K562 (cell line): Measurements from ENCODE around the gene S100A3. TPM values are rescaled to one million over a fixed set of nuclear protein-coding genes. Genes with fewer than 3 reads are reported as not detected.
A peak's percentile ranks its signal among the peaks of the same experiment; 100 is the strongest.

ENCODE experiments used
- ATAC-seq: fragments of 200-7000 bp; cut with Tn5 transposase; 3 replicates; pipeline ENCODE4 v1.9.1; 2020; ENCODE audit warnings: moderate library complexity
- BruUV-seq: library from RNA; stranded (reverse); fragments of 400-500 nt; replicated peaks from 2 replicates; lab custom pipeline; 2021; lab: Mats Ljungman, UMichigan
- CTCF ChIA-PET: fragments of 300-600 bp; formaldehyde crosslinking; extraction: SDS; loops from one replicate; lab custom pipeline; 2021; ENCODE audit warnings: low intra/inter-chr PET ratio; lab: Yijun Ruan, JAX
- POLR2A ChIA-PET: fragments of 300-600, 350-650 bp; sonication (Branson Sonifier 250); formaldehyde crosslinking; extraction: SDS; loops from one replicate; lab custom pipeline; 2021; ENCODE audit warnings: antibody characterized with exemption, inconsistent platforms; lab: Yijun Ruan, JAX
- DNase-seq, 4 experiments: peaks; one replicate each; pipeline versions ENCODE4 v3.0.0 to v3.0.0-alpha.2; 2011 to 2018; ENCODE audit warnings: low spot score in 3 of 4, mixed read lengths in 3 of 4; ENCODE audit errors: extremely low read depth in 1 of 4
- FAIRE-seq: peaks from 2 replicates; lab custom pipeline; 2011; peaks lifted over from hg19 to GRCh38; lab: Jason Lieb, UNC
- H2AFZ ChIP-seq: 2 replicates; pipeline ENCODE4 v1.6.0; 2011; ENCODE audit warnings: low read depth, low read length, control low read depth, inconsistent platforms
- H3K27ac ChIP-seq: fragments of 200-600 bp; 3 replicates; pipeline ENCODE4 v1.8.0; 2011; ENCODE audit warnings: low read depth, mild to moderate bottlenecking, control low read depth, inconsistent platforms, low read length, moderate library complexity, mixed read lengths; ENCODE audit errors: extremely low read depth
- H3K27me3 ChIP-seq, 2 experiments: fragments of 300-600 bp in 1 of 2; 2 replicates in 1 of 2; 3 replicates in 1 of 2; pipeline versions ENCODE4 v1.6.0 to v1.8.0; 2011; ENCODE audit warnings: inconsistent platforms in 2 of 2, low read length in 2 of 2, mild to moderate bottlenecking in 1 of 2, mixed read lengths in 1 of 2, moderate library complexity in 1 of 2; ENCODE audit not compliant: control insufficient read depth in 2 of 2, insufficient read depth in 2 of 2
- H3K36me3 ChIP-seq: fragments of 300-600 bp; 3 replicates; pipeline ENCODE4 v1.8.0; 2011; ENCODE audit warnings: mild to moderate bottlenecking, low read length, inconsistent platforms; ENCODE audit not compliant: control insufficient read depth, insufficient read depth
- H3K4me1 ChIP-seq, 2 experiments: fragments of 200-600 bp in 1 of 2; replicated peaks in 1 of 2; 2 replicates in 1 of 2; 3 replicates in 1 of 2; pipeline versions ENCODE4 v1.5.1 to v1.8.0; 2011; ENCODE audit warnings: inconsistent platforms in 2 of 2, low read length in 2 of 2, mild to moderate bottlenecking in 1 of 2, mixed read lengths in 1 of 2, moderate library complexity in 1 of 2; ENCODE audit not compliant: control insufficient read depth in 2 of 2, insufficient read depth in 2 of 2
- H3K4me2 ChIP-seq: 2 replicates; pipeline ENCODE4 v1.6.1; 2011; ENCODE audit warnings: low read length, control low read depth, inconsistent platforms, mixed read lengths; ENCODE audit not compliant: insufficient read depth
- H3K4me3 ChIP-seq: fragments of 200-600 bp; sonication (generic), shearing (Covaris generic); 2 replicates; pipeline ENCODE4 v1.5.1; 2016; ENCODE audit warnings: control low read depth, inconsistent platforms
- H3K79me2 ChIP-seq: fragments of 200-600 bp; 3 replicates; pipeline ENCODE4 v1.8.0; 2011; ENCODE audit warnings: low read length, inconsistent platforms; ENCODE audit not compliant: control insufficient read depth, insufficient read depth
- H3K9ac ChIP-seq, 2 experiments: 2 replicates each; pipeline versions ENCODE4 v1.6.0 to v1.6.1; 2011; ENCODE audit warnings: low read depth in 2 of 2, low read length in 2 of 2, control low read depth in 1 of 2, inconsistent platforms in 1 of 2, mild to moderate bottlenecking in 1 of 2, mixed read lengths in 1 of 2; ENCODE audit not compliant: insufficient read depth in 1 of 2
- H3K9me1 ChIP-seq: one replicate; pipeline ENCODE4 v1.6.0; 2011; ENCODE audit warnings: inconsistent platforms, mild to moderate bottlenecking, low read length, moderate library complexity; ENCODE audit not compliant: control insufficient read depth, insufficient read depth
- H3K9me3 ChIP-seq: replicated peaks from 2 replicates; pipeline ENCODE4 v1.5.1; 2011; ENCODE audit warnings: low read depth, low read length, inconsistent platforms; ENCODE audit not compliant: control insufficient read depth, insufficient read depth
- H4K20me1 ChIP-seq: replicated peaks from 2 replicates; pipeline ENCODE4 v1.6.1; 2011; ENCODE audit warnings: low read length, inconsistent platforms, mixed read lengths; ENCODE audit not compliant: control insufficient read depth, insufficient read depth
- BDP1 ChIP-seq: IDR thresholded peaks from 3 replicates; pipeline ENCODE4 v1.6.1; 2011; ENCODE audit not compliant: insufficient read length, insufficient read depth
- BRD9 ChIP-seq: fragments of 450-650 bp; IDR thresholded peaks from 2 replicates; pipeline ENCODE4 v1.6.1; 2018; ENCODE audit warnings: low read depth; ENCODE audit not compliant: partially characterized antibody
- CHD4 ChIP-seq: fragments of 200-600 bp; sonication (generic); IDR thresholded peaks from 3 replicates; pipeline ENCODE4 v1.6.1; 2012; ENCODE audit warnings: low read depth, mild to moderate bottlenecking, mixed read lengths, low read length, inconsistent platforms; ENCODE audit not compliant: insufficient read depth, insufficient replicate concordance, poor library complexity, severe bottlenecking
- FOXP4 ChIP-seq: sonication (generic); formaldehyde crosslinking; IDR thresholded peaks from 2 replicates; pipeline ENCODE4 v1.8.0; 2022; ENCODE audit warnings: mild to moderate bottlenecking, missing genetic modification reagents, borderline replicate concordance
- HMGN3 ChIP-seq: IDR thresholded peaks from 2 replicates; pipeline ENCODE4 v1.6.1; 2011; ENCODE audit warnings: borderline replicate concordance, low read depth, mild to moderate bottlenecking, mixed read lengths, low read length; ENCODE audit not compliant: insufficient read length; ENCODE audit errors: extremely low read depth
- LARP7 ChIP-seq: fragments of 450-650 bp; IDR thresholded peaks from 2 replicates; pipeline ENCODE4 v1.6.1; 2016
- NFE2 ChIP-seq: IDR thresholded peaks from 2 replicates; pipeline ENCODE4 v1.6.1; 2014; ENCODE audit warnings: antibody characterized with exemption, low read depth
- SUPT5H ChIP-seq: fragments of 450-650 bp; IDR thresholded peaks from 2 replicates; pipeline ENCODE4 v1.6.1; 2016
- ZNF717 ChIP-seq: fragments of 250-450 bp; sonication (Bioruptor Pico); IDR thresholded peaks from 2 replicates; pipeline ENCODE4 v1.5.0; 2021
- WGBS: fragments of 100-300 bp; shearing (Covaris generic); methylation state at CpG from one replicate; pipeline ENCODE4 v1.1.6; 2016; ENCODE audit warnings: low coverage, mixed read lengths; ENCODE audit not compliant: insufficient coverage; ENCODE audit errors: missing lambda C conversion rate; 5-methylcytosine and 5-hydroxymethylcytosine counted together
- in situ Hi-C: fragments of 300-500 bp; cut with MboI; formaldehyde crosslinking; loops from 4 replicates; pipeline ENCODE4 v1.15.0; 2018; ENCODE audit warnings: inconsistent platforms, mixed read lengths
- intact Hi-C: fragments of 100-400 bp; cut with micrococcal nuclease; formaldehyde crosslinking; loops from 2 replicates; pipeline ENCODE4 v1.14.2; 2022
- polyA plus RNA-seq, 8 experiments: library from polyadenylated mRNA; depleted of rRNA in 4 of 8; stranded (reverse) in 5 of 8; unstranded in 3 of 8; fragments of >200 nt; fragmentation: Nextera tagmentation in 2 of 8; fragmentation: Illumina TruSeq in 1 of 8; extraction: Ambion mirVana in 2 of 8; extraction: Trizol in 1 of 8; gene quantifications; 2 replicates each; pipeline versions ENCODE4 v1.2.1 to v1.2.3, GENCODE V29; 2011 to 2014; ENCODE audit warnings: inconsistent platforms in 1 of 8, missing spikeins in 1 of 8
- total RNA-seq, 7 experiments: library from RNA; depleted of rRNA in 6 of 7; stranded (reverse); fragments of >200 nt in 6 of 7; fragmentation: Illumina TruSeq in 2 of 7; extraction: Trizol in 2 of 7; gene quantifications; 2 replicates each; pipeline versions ENCODE4 v1.2.1 to v1.2.3, GENCODE V29; 2011 to 2021; ENCODE audit warnings: low replicate concordance in 1 of 7
- TF ChIP-seq, protein P1 (sequence below): fragments of 200-800 bp; sonication (Bioruptor generic); IDR thresholded peaks from 2 replicates; pipeline ENCODE4 v1.6.1; 2017; ENCODE audit warnings: missing genetic modification characterization, missing compliant biosample characterization

S100A3 gene
- total and polyA plus RNA-seq, 9 of the 15 experiments (the other 6 are each of a cell fraction or from before 2014, with no cell fraction given) = 0.08 to 1.7 (median 0.18) TPM; not detected in 4

GRCh38 chr1:153553830-153554541 is 4.9 kb upstream of the S100A3 start:
- Histone ChIP-seq H3K4me3 (no peak overlapping the region), H3K9me3 (no peaks in the 10 kb centered on the region), H3K4me1 (peaks cover 17 to 18% of the 10 kb centered on the region in 2 experiments; a peak in 3 of 5 replicates), H4K20me1 (no peaks in the 10 kb centered on the region), H3K27me3 (no peaks in the 10 kb centered on the region), H3K4me2 (no peak overlapping the region), H3K36me3 (no peaks in the 10 kb centered on the region), H3K27ac (no peak overlapping the region), H3K9me1 (no peaks in the 10 kb centered on the region), H3K79me2 (no peaks in the 10 kb centered on the region), H2AFZ (peak overlapping the region; percentile 34; the same call in 1 of the 2 replicates), H3K9ac (peak overlapping the region in 1 of 2 experiments; percentile 20; a peak in 1 of 4 replicates)
- FAIRE-seq (peak; percentile 29), DNase-seq (no peak), ATAC-seq (no peak)
- POLR2A ChIA-PET = interaction anchor here (0.6 to 1.8 kb wide), 3 partner anchors 10 to 34 kb away, joined by 3 to 9 read pairs (median 3); no protein-coding TSS in a partner anchor
- in situ Hi-C loops (no loop called here), intact Hi-C loops (no loop called here)
- CTCF ChIA-PET = no interaction called here
- 88% methylated on average over 2 of the region's 2 CpGs for WGBS
- TF ChIP-seq HMGN3 (no peak), NFE2 (0 out of 2 replicates have a peak, but pooled peaks have one; percentile 3)
- no TSS peak for BruUV-seq

DNA sequence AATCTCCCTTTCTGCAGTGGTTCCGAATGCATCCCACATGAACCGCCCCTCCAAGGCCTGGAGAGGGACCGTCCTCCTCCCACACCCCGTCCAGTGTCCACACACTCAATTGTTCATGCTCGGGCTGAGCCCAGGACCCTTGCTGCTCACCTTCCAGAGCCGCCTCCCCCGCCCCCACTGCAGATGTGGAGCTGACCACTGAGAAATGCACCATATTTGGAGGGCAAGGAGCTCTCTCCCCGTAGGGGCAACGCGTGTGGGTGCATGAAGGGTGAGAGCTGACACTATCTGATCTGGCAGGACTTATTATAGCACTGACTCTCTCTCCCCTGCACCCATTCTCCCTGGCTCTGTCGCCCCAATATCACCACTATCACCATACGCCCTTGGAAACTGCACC is 4.0 kb upstream of the S100A3 start:
- in situ Hi-C loops (no loop called here), intact Hi-C loops (no loop called here)
- no peak for DNase-seq
- Histone ChIP-seq H3K9me1 (no peaks in the 10 kb centered on the region), H3K79me2 (no peaks in the 10 kb centered on the region), H2AFZ (peak overlapping the region; percentile 33; the same call in 1 of the 2 replicates), H3K4me3 (no peak overlapping the region), H3K9ac (0 out of 4 replicates have a peak overlapping the region, but pooled peaks of 1 of the 2 experiments have one; percentile 6), H3K4me1 (peaks cover 25 to 26% of the 10 kb centered on the region in 2 experiments; a peak in 4 of 5 replicates), H3K9me3 (no peaks in the 10 kb centered on the region), H4K20me1 (no peaks in the 10 kb centered on the region), H3K36me3 (no peaks in the 10 kb centered on the region), H3K4me2 (no peak overlapping the region; the same call in 1 of the 2 replicates), H3K27me3 (no peaks in the 10 kb centered on the region), H3K27ac (no peak overlapping the region)
- BruUV-seq = no TSS peak
- FAIRE-seq = no peak
- WGBS = 39% methylated on average over 12 of the region's 12 CpGs
- POLR2A ChIA-PET = interaction anchor here (1.0 to 1.8 kb wide), 2 partner anchors 11 to 28 kb away, joined by 3 to 9 read pairs; no protein-coding TSS in a partner anchor
- ATAC-seq = no peak
- CTCF ChIA-PET = no interaction called here
- TF ChIP-seq SUPT5H = no peak
- no peak for TF ChIP-seq CHD4
- no peak for TF ChIP-seq BDP1
- TF ChIP-seq BRD9 = no peak
- no peak for TF ChIP-seq ZNF717 (CRISPR knock-in tag)
- TF ChIP-seq LARP7 = no peak
- TF ChIP-seq, protein P1, sequence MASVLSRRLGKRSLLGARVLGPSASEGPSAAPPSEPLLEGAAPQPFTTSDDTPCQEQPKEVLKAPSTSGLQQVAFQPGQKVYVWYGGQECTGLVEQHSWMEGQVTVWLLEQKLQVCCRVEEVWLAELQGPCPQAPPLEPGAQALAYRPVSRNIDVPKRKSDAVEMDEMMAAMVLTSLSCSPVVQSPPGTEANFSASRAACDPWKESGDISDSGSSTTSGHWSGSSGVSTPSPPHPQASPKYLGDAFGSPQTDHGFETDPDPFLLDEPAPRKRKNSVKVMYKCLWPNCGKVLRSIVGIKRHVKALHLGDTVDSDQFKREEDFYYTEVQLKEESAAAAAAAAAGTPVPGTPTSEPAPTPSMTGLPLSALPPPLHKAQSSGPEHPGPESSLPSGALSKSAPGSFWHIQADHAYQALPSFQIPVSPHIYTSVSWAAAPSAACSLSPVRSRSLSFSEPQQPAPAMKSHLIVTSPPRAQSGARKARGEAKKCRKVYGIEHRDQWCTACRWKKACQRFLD (CRISPR knock-in tag) = no peak
- no peak for TF ChIP-seq FOXP4 (CRISPR knock-in tag)
